K562 (cell line): ENCODE measurements around the gene EFCAB12. TPM values are rescaled to one million over a fixed set of nuclear protein-coding genes. Genes with fewer than 3 reads are reported as not detected.

Experiments used
- ATAC-seq: fragments of 200-7000 bp; cut with Tn5 transposase; 3 replicates; pipeline ENCODE4 v1.9.1; 2020; ENCODE audit warnings: moderate library complexity
- BruUV-seq: library from RNA; stranded (reverse); fragments of 400-500 nt; replicated peaks from 2 replicates; lab custom pipeline; 2021; lab: Mats Ljungman, UMichigan
- CTCF ChIA-PET: fragments of 300-600 bp; formaldehyde crosslinking; extraction: SDS; loops from one replicate; lab custom pipeline; 2021; ENCODE audit warnings: low intra/inter-chr PET ratio; lab: Yijun Ruan, JAX
- POLR2A ChIA-PET: fragments of 300-600, 350-650 bp; sonication (Branson Sonifier 250); formaldehyde crosslinking; extraction: SDS; loops from one replicate; lab custom pipeline; 2021; ENCODE audit warnings: antibody characterized with exemption, inconsistent platforms; lab: Yijun Ruan, JAX
- DNase-seq, 4 experiments: peaks; one replicate each; pipeline versions ENCODE4 v3.0.0 to v3.0.0-alpha.2; 2011 to 2018; ENCODE audit warnings: low spot score in 3 of 4, mixed read lengths in 3 of 4; ENCODE audit errors: extremely low read depth in 1 of 4
- FAIRE-seq: peaks from 2 replicates; lab custom pipeline; 2011; peaks lifted over from hg19 to GRCh38; lab: Jason Lieb, UNC
- H2AFZ ChIP-seq: 2 replicates; pipeline ENCODE4 v1.6.0; 2011; ENCODE audit warnings: low read depth, low read length, control low read depth, inconsistent platforms
- H3K27ac ChIP-seq: fragments of 200-600 bp; 3 replicates; pipeline ENCODE4 v1.8.0; 2011; ENCODE audit warnings: low read depth, mild to moderate bottlenecking, control low read depth, inconsistent platforms, low read length, moderate library complexity, mixed read lengths; ENCODE audit errors: extremely low read depth
- H3K27me3 ChIP-seq, 2 experiments: fragments of 300-600 bp in 1 of 2; 2 replicates in 1 of 2; 3 replicates in 1 of 2; pipeline versions ENCODE4 v1.6.0 to v1.8.0; 2011; ENCODE audit warnings: inconsistent platforms in 2 of 2, low read length in 2 of 2, mild to moderate bottlenecking in 1 of 2, mixed read lengths in 1 of 2, moderate library complexity in 1 of 2; ENCODE audit not compliant: control insufficient read depth in 2 of 2, insufficient read depth in 2 of 2
- H3K36me3 ChIP-seq: fragments of 300-600 bp; 3 replicates; pipeline ENCODE4 v1.8.0; 2011; ENCODE audit warnings: mild to moderate bottlenecking, low read length, inconsistent platforms; ENCODE audit not compliant: control insufficient read depth, insufficient read depth
- H3K4me1 ChIP-seq, 2 experiments: fragments of 200-600 bp in 1 of 2; replicated peaks in 1 of 2; 2 replicates in 1 of 2; 3 replicates in 1 of 2; pipeline versions ENCODE4 v1.5.1 to v1.8.0; 2011; ENCODE audit warnings: inconsistent platforms in 2 of 2, low read length in 2 of 2, mild to moderate bottlenecking in 1 of 2, mixed read lengths in 1 of 2, moderate library complexity in 1 of 2; ENCODE audit not compliant: control insufficient read depth in 2 of 2, insufficient read depth in 2 of 2
- H3K4me2 ChIP-seq: 2 replicates; pipeline ENCODE4 v1.6.1; 2011; ENCODE audit warnings: low read length, control low read depth, inconsistent platforms, mixed read lengths; ENCODE audit not compliant: insufficient read depth
- H3K4me3 ChIP-seq: fragments of 200-600 bp; sonication (generic), shearing (Covaris generic); 2 replicates; pipeline ENCODE4 v1.5.1; 2016; ENCODE audit warnings: control low read depth, inconsistent platforms
- H3K79me2 ChIP-seq: fragments of 200-600 bp; 3 replicates; pipeline ENCODE4 v1.8.0; 2011; ENCODE audit warnings: low read length, inconsistent platforms; ENCODE audit not compliant: control insufficient read depth, insufficient read depth
- H3K9ac ChIP-seq, 2 experiments: 2 replicates each; pipeline versions ENCODE4 v1.6.0 to v1.6.1; 2011; ENCODE audit warnings: low read depth in 2 of 2, low read length in 2 of 2, control low read depth in 1 of 2, inconsistent platforms in 1 of 2, mild to moderate bottlenecking in 1 of 2, mixed read lengths in 1 of 2; ENCODE audit not compliant: insufficient read depth in 1 of 2
- H3K9me1 ChIP-seq: one replicate; pipeline ENCODE4 v1.6.0; 2011; ENCODE audit warnings: inconsistent platforms, mild to moderate bottlenecking, low read length, moderate library complexity; ENCODE audit not compliant: control insufficient read depth, insufficient read depth
- H3K9me3 ChIP-seq: replicated peaks from 2 replicates; pipeline ENCODE4 v1.5.1; 2011; ENCODE audit warnings: low read depth, low read length, inconsistent platforms; ENCODE audit not compliant: control insufficient read depth, insufficient read depth
- H4K20me1 ChIP-seq: replicated peaks from 2 replicates; pipeline ENCODE4 v1.6.1; 2011; ENCODE audit warnings: low read length, inconsistent platforms, mixed read lengths; ENCODE audit not compliant: control insufficient read depth, insufficient read depth
- ETV1 ChIP-seq: fragments of 450-650 bp; conservative IDR thresholded peaks from 2 replicates; pipeline ENCODE4 v1.6.1; 2016; ENCODE audit warnings: missing genetic modification characterization, control low read depth, low read depth, missing compliant biosample characterization
- FOXA3 ChIP-seq, 2 experiments: fragments of 450-650 bp in 1 of 2; sonication (generic) in 1 of 2; formaldehyde crosslinking; IDR thresholded peaks in 1 of 2; conservative IDR thresholded peaks in 1 of 2; 2 replicates each; pipeline versions ENCODE4 v1.4.0 to v1.8.0; 2020 to 2022; ENCODE audit warnings: mild to moderate bottlenecking in 2 of 2, missing genetic modification reagents in 1 of 2
- JUN ChIP-seq, 2 experiments: sonication (generic) in 1 of 2; formaldehyde crosslinking in 1 of 2; IDR thresholded peaks; 2 replicates each; pipeline versions ENCODE4 v1.6.1 to v1.8.0; 2012 to 2022; ENCODE audit warnings: borderline replicate concordance in 2 of 2, mild to moderate bottlenecking in 2 of 2, improper control_type of control experiment in 1 of 2, low read depth in 1 of 2, low read length in 1 of 2, missing genetic modification reagents in 1 of 2
- MCM2 ChIP-seq: fragments of 450-650 bp; IDR thresholded peaks from 2 replicates; pipeline ENCODE4 v1.6.1; 2017; ENCODE audit warnings: low read depth, mild to moderate bottlenecking
- NFE2L1 ChIP-seq: fragments of 450-650 bp; IDR thresholded peaks from 2 replicates; pipeline ENCODE4 v1.6.1; 2016; ENCODE audit warnings: missing genetic modification characterization, low read depth, mild to moderate bottlenecking, missing compliant biosample characterization, moderate library complexity, borderline replicate concordance
- NR2F6 ChIP-seq: fragments of 450-650 bp; formaldehyde crosslinking; IDR thresholded peaks from 2 replicates; pipeline ENCODE4 v1.4.0; 2020; ENCODE audit warnings: mild to moderate bottlenecking
- TAF9B ChIP-seq: fragments of 450-650 bp; IDR thresholded peaks from 2 replicates; pipeline ENCODE4 v1.6.1; 2018; ENCODE audit warnings: mild to moderate bottlenecking; ENCODE audit not compliant: partially characterized antibody
- ZNF445 ChIP-seq: fragments of 250-450 bp; sonication (Bioruptor Pico); IDR thresholded peaks from 2 replicates; pipeline ENCODE4 v1.4.0; 2020; ENCODE audit warnings: low read depth, mild to moderate bottlenecking, moderate library complexity
- WGBS: fragments of 100-300 bp; shearing (Covaris generic); methylation state at CpG from one replicate; pipeline ENCODE4 v1.1.6; 2016; ENCODE audit warnings: low coverage, mixed read lengths; ENCODE audit not compliant: insufficient coverage; ENCODE audit errors: missing lambda C conversion rate; 5-methylcytosine and 5-hydroxymethylcytosine counted together
- in situ Hi-C: fragments of 300-500 bp; cut with MboI; formaldehyde crosslinking; loops from 4 replicates; pipeline ENCODE4 v1.15.0; 2018; ENCODE audit warnings: inconsistent platforms, mixed read lengths
- intact Hi-C: fragments of 100-400 bp; cut with micrococcal nuclease; formaldehyde crosslinking; loops from 2 replicates; pipeline ENCODE4 v1.14.2; 2022
- polyA plus RNA-seq, 8 experiments: library from polyadenylated mRNA; depleted of rRNA in 4 of 8; stranded (reverse) in 5 of 8; unstranded in 3 of 8; fragments of >200 nt; fragmentation: Nextera tagmentation in 2 of 8; fragmentation: Illumina TruSeq in 1 of 8; extraction: Ambion mirVana in 2 of 8; extraction: Trizol in 1 of 8; gene quantifications; 2 replicates each; pipeline versions ENCODE4 v1.2.1 to v1.2.3, GENCODE V29; 2011 to 2014; ENCODE audit warnings: inconsistent platforms in 1 of 8, missing spikeins in 1 of 8
- total RNA-seq, 7 experiments: library from RNA; depleted of rRNA in 6 of 7; stranded (reverse); fragments of >200 nt in 6 of 7; fragmentation: Illumina TruSeq in 2 of 7; extraction: Trizol in 2 of 7; gene quantifications; 2 replicates each; pipeline versions ENCODE4 v1.2.1 to v1.2.3, GENCODE V29; 2011 to 2021; ENCODE audit warnings: low replicate concordance in 1 of 7
- TF ChIP-seq, protein P1 (sequence below), 2 experiments: fragments of 450-650 bp; formaldehyde crosslinking in 1 of 2; IDR thresholded peaks; 2 replicates each; pipeline versions ENCODE4 v1.4.0 to v1.6.1; 2014 to 2020; ENCODE audit warnings: mild to moderate bottlenecking in 2 of 2, borderline replicate concordance in 1 of 2, low read depth in 1 of 2
- TF ChIP-seq, protein P2 (sequence below): sonication (generic); formaldehyde crosslinking; IDR thresholded peaks from 2 replicates; pipeline ENCODE4 v1.8.0; 2022; ENCODE audit warnings: mild to moderate bottlenecking, missing genetic modification reagents

The EFCAB12 gene
- total and polyA plus RNA-seq, 9 of the 15 experiments (the other 6 are each of a cell fraction or from before 2014, with no cell fraction given), result 0.08 to 0.95 (median 0.56) TPM; not detected in 1

DNA sequence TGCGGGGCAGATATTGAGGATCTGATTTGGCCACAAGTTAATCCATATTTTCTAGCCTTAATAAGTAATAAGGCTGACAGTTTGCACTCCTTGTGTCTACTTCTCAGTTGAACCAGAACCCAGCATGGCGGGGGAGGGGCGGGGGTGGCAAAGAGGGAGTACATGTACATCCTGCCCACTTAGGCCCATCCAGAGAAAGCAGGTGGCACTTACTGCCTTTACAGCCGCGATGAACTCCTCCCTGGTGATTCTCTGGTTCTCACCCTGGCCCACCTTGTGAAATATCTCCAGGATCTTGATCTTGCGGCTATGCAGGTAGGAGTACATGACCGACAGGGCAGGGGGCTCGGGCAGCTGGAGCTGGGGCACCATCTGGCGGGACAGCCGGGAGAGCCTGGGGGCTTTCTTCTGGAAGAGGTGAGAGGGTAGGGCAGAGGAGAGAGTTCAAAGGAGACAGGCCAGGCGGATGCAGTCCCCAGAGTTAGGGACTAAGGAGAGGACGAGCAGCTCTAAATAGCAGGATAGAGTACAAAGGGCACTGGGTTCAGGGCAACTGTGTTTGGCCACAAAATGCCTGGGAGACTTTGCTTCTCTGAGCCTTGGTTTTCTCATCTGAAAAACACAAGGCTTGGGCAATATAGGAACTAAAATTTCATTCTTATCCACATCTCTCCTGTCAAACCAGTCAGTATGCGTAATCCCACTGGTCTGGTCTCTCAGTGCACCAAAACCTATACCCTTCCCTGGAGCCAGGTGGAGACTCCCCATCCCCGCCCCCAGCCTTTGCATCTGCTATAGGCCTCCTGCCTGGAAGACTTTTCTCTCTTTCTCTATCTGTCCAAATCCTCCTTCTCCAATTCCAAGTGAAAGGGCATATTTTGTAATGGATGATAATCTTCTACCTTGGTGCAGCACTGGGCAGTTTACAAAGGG lies 10.1 kb downstream of the EFCAB12 start:
- POLR2A ChIA-PET, result interaction anchor here (0.9 to 2.0 kb wide), 3 partner anchors 10 to 13 kb away, joined by 3 to 5 read pairs (median 5); partner anchors contain the start of gene EFCAB12
- H3K27me3 ChIP-seq, result no peaks in the 10 kb centered on the region
- CTCF ChIA-PET, result no interaction called here
- intact Hi-C loops, result loop anchor here (10.0 kb wide), 1 partner anchor 94 kb away; no protein-coding TSS in a partner anchor
- no peak overlapping the region for H3K4me3 ChIP-seq
- ATAC-seq (no peak), DNase-seq (no peak), FAIRE-seq (no peak)
- H2AFZ ChIP-seq, result no peak overlapping the region
- no peaks in the 10 kb centered on the region for H3K9me1 ChIP-seq
- WGBS, result 93% methylated on average over 12 of the region's 14 CpGs
- no peak overlapping the region for H3K4me2 ChIP-seq
- H3K9me3 ChIP-seq, result no peaks in the 10 kb centered on the region
- no TSS peak for BruUV-seq
- H3K79me2 ChIP-seq, result no peaks in the 10 kb centered on the region
- H3K9ac ChIP-seq, result no peak overlapping the region
- no peak overlapping the region for H3K27ac ChIP-seq
- H4K20me1 ChIP-seq, result no peaks in the 10 kb centered on the region
- no peaks in the 10 kb centered on the region for H3K36me3 ChIP-seq
- H3K4me1 ChIP-seq, result peaks cover 15 to 34% of the 10 kb centered on the region in 2 experiments; a peak in 4 of 5 replicates
- in situ Hi-C loops, result no loop called here
- no peak for TF ChIP-seq TAF9B
- no peak for TF ChIP-seq NFE2L1 (tag)
- no peak for TF ChIP-seq FOXA3 (CRISPR knock-in tag; conservative IDR thresholded peaks at IDR 0.05 in 1 of 2, IDR thresholded peaks at IDR 0.05 in 1 of 2)
- TF ChIP-seq, protein P1, sequence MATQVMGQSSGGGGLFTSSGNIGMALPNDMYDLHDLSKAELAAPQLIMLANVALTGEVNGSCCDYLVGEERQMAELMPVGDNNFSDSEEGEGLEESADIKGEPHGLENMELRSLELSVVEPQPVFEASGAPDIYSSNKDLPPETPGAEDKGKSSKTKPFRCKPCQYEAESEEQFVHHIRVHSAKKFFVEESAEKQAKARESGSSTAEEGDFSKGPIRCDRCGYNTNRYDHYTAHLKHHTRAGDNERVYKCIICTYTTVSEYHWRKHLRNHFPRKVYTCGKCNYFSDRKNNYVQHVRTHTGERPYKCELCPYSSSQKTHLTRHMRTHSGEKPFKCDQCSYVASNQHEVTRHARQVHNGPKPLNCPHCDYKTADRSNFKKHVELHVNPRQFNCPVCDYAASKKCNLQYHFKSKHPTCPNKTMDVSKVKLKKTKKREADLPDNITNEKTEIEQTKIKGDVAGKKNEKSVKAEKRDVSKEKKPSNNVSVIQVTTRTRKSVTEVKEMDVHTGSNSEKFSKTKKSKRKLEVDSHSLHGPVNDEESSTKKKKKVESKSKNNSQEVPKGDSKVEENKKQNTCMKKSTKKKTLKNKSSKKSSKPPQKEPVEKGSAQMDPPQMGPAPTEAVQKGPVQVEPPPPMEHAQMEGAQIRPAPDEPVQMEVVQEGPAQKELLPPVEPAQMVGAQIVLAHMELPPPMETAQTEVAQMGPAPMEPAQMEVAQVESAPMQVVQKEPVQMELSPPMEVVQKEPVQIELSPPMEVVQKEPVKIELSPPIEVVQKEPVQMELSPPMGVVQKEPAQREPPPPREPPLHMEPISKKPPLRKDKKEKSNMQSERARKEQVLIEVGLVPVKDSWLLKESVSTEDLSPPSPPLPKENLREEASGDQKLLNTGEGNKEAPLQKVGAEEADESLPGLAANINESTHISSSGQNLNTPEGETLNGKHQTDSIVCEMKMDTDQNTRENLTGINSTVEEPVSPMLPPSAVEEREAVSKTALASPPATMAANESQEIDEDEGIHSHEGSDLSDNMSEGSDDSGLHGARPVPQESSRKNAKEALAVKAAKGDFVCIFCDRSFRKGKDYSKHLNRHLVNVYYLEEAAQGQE (IDR thresholded peaks at IDR 0.05; ENCODE audit: borderline replicate concordance), result no peak
- TF ChIP-seq, protein P1 (CRISPR knock-in tag; IDR thresholded peaks at IDR 0.05; ENCODE audit: low read depth), result no peak
- TF ChIP-seq, protein P2, sequence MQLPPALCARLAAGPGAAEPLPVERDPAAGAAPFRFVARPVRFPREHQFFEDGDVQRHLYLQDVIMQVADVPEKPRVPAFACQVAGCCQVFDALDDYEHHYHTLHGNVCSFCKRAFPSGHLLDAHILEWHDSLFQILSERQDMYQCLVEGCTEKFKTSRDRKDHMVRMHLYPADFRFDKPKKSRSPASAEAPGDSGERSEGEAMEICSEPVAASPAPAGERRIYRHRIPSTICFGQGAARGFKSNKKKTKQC, result no peak
- no peak for TF ChIP-seq MCM2
- no peak for TF ChIP-seq ETV1 (tag)
- TF ChIP-seq JUN (IDR thresholded peaks at IDR 0.05; ENCODE audit: borderline replicate concordance, low read depth, low read length), result no peak
- TF ChIP-seq JUN (CRISPR knock-in tag; IDR thresholded peaks at IDR 0.05; ENCODE audit: borderline replicate concordance), result no peak
- TF ChIP-seq ZNF445 (CRISPR knock-in tag), result no peak
- TF ChIP-seq NR2F6, result no peak
